Measurements from ENCODE around the gene PDZK1IP1. TPM values are rescaled to one million over a fixed set of nuclear protein-coding genes. Genes with fewer than 3 reads are reported as not detected.

The PDZK1IP1 gene
- total and polyA plus RNA-seq, 4 donors = 0.75 to 2.2 (median 0.98) TPM

GRCh38 chr1:47192458-47193384, 2.9 kb upstream of the PDZK1IP1 start:
- peak; percentile 90 for TF ChIP-seq CTCF (IDR thresholded peaks at IDR 0.05; ENCODE audit: low read depth, low read length, missing input control)
- peak; percentile 23 for TF ChIP-seq HNF4G (IDR thresholded peaks at IDR 0.05)
- TF ChIP-seq JUND (IDR thresholded peaks at IDR 0.05) = no peak
- peak; percentile 32 for TF ChIP-seq SP1 (IDR thresholded peaks at IDR 0.05)
- TF ChIP-seq NR2F2 (IDR thresholded peaks at IDR 0.05) = peak; percentile 20
- no peak for TF ChIP-seq GABPA (IDR thresholded peaks at IDR 0.05 in 1 of 2, conservative IDR thresholded peaks at IDR 0.05 in 1 of 2)
- TF ChIP-seq TAF1 (conservative IDR thresholded peaks at IDR 0.05) = no peak
- TF ChIP-seq FOXA1 (IDR thresholded peaks at IDR 0.05) = no peak
- TF ChIP-seq RXRA (IDR thresholded peaks at IDR 0.05) = no peak
- TF ChIP-seq REST (IDR thresholded peaks at IDR 0.05) = no peak
- TF ChIP-seq RAD21 (IDR thresholded peaks at IDR 0.05) = peak; percentile 85 to 93
- TF ChIP-seq ZBTB33 (IDR thresholded peaks at IDR 0.05) = no peak
- no peak for TF ChIP-seq ATF3 (IDR thresholded peaks at IDR 0.05)
- no peak for TF ChIP-seq YY1 (IDR thresholded peaks at IDR 0.05)
- Histone ChIP-seq H3K27me3 (ENCODE audit: control insufficient read depth in 4 of 4, insufficient read depth in 4 of 4, low read length in 3 of 4) (no peaks in the 10 kb centered on the region), H3K36me3 (ENCODE audit: control insufficient read depth in 4 of 4, insufficient read depth in 3 of 4, low read depth in 1 of 4, low read length in 3 of 4) (no peaks in the 10 kb centered on the region), H3K27ac (ENCODE audit: low read depth in 1 of 2, low read length in 2 of 2) (no peak overlapping the region), H3K4me3 (ENCODE audit: low read depth in 1 of 3, low read length in 3 of 3) (no peak overlapping the region), H3K4me1 (ENCODE audit: control insufficient read depth in 4 of 4, insufficient read depth in 4 of 4, low read length in 3 of 4) (peaks cover 0 to 6% (median 3%) of the 10 kb centered on the region in 4 donors), H3K9ac (ENCODE audit: low read depth in 1 of 2, low read length in 2 of 2) (no peak overlapping the region), H3K9me3 (ENCODE audit: control insufficient read depth in 4 of 4, low read length in 3 of 4) (no peaks in the 10 kb centered on the region)
- 11% methylated on average over 10 of the region's 10 CpGs for WGBS
- DNase-seq (ENCODE audit: low spot score) = peak; percentile 88
